HuH-7 (cell line): ENCODE measurements around the gene LRRC8B.
"Not testable (repeated sequence)": the region's sequence is repeated elsewhere in the genome, so short reads cannot be mapped to it uniquely, and the experiment has no call there.

Experiments used
- DNase-seq: peaks from one replicate; pipeline ENCODE4 v3.0.0; 2011; ENCODE audit warnings: low spot score

LRRC8B gene

GRCh38 chr1:89608319-89608983 is 83.8 kb downstream of the LRRC8B start:
- no peak for DNase-seq

GRCh38 chr1:89608984-89609725 is 84.5 kb downstream of the LRRC8B start:
- DNase-seq: no peak

- DNase-seq: no peak
Measured at GRCh38 chr1:89609781-89610456, 85.3 kb downstream of the LRRC8B start.

- no peak for DNase-seq
Measured at GRCh38 chr1:89610457-89611011, 85.9 kb downstream of the LRRC8B start.

- DNase-seq: no peak
Measured at GRCh38 chr1:89611721-89612120, 87.1 kb downstream of the LRRC8B start.

GRCh38 chr1:89613928-89614327 is 89.3 kb downstream of the LRRC8B start:
- no peak for DNase-seq

- DNase-seq: peak; percentile 34
Measured at GRCh38 chr1:89615676-89616598, 91.3 kb downstream of the LRRC8B start.

GRCh38 chr1:89616844-89617627 is 92.4 kb downstream of the LRRC8B start:
- no peak for DNase-seq

GRCh38 chr1:89620664-89621063 is 96.0 kb downstream of the LRRC8B start:
- DNase-seq: no peak

GRCh38 chr1:89622895-89623294 is 98.3 kb downstream of the LRRC8B start:
- no peak for DNase-seq

- no peak for DNase-seq
Measured at GRCh38 chr1:89624314-89624713, 99.7 kb downstream of the LRRC8B start.

GRCh38 chr1:89624715-89625323 is 100.2 kb downstream of the LRRC8B start:
- DNase-seq: no peak

GRCh38 chr1:89627596-89627962 is 103.0 kb downstream of the LRRC8B start:
- DNase-seq: no peak

GRCh38 chr1:89629146-89629545 is 104.5 kb downstream of the LRRC8B start:
- no peak for DNase-seq

- DNase-seq: not testable (repeated sequence)
Measured at GRCh38 chr1:89629600-89629999, 105.0 kb downstream of the LRRC8B start.

- no peak for DNase-seq
Measured at GRCh38 chr1:89630048-89630447, 105.4 kb downstream of the LRRC8B start.

- no peak for DNase-seq
Measured at GRCh38 chr1:89631816-89632656, 107.4 kb downstream of the LRRC8B start.

GRCh38 chr1:89632657-89633247 is 108.1 kb downstream of the LRRC8B start, which contains the start of gene LRRC8C:
Gene LRRC8C (plus strand): TSS chr1:89633120. CDS start chr1:89686474, 53,354 bp downstream.
- peak; percentile 76 for DNase-seq

GRCh38 chr1:89633248-89633799 is 108.7 kb downstream of the LRRC8B start:
- peak; percentile 52 for DNase-seq
